SH-SY5Y (cell line): ENCODE measurements around the gene SLC25A26.

Experiments used
- GATA2 ChIP-seq: IDR thresholded peaks from 2 replicates; pipeline ENCODE4 v1.6.1; 2011; ENCODE audit warnings: mild to moderate bottlenecking, low read depth, low read length
- GATA3 ChIP-seq: IDR thresholded peaks from 2 replicates; pipeline ENCODE4 v1.6.1; 2011; ENCODE audit warnings: low read depth, mild to moderate bottlenecking, low read length, moderate library complexity

DNA sequence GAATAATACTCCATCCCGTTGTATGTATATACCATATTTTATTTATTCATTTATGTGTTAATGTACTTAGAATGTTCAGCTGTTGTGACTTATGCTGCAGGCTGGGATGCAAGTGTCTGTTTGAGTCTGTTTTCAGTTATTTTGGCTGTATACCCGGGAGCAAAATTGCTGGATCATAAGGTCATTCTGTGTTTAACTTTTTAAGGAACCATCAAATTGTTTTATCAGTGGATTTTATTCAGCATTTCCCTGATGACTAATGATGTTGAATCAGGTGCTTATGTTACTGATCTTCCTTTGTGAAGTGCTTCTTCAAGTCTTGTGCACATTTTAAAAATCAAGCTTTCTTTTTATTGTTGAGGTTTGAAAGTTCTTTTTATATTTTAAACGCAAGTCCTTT, 118.1 kb downstream of the SLC25A26 start:
- TF ChIP-seq GATA2, result no peak
- no peak for TF ChIP-seq GATA3
